Uterus (tissue), 4 donors: ENCODE measurements around the gene KIAA0825. TPM values are rescaled to one million over a fixed set of nuclear protein-coding genes. Genes with fewer than 3 reads are reported as not detected.

ENCODE experiments used
- DNase-seq, 2 donors: peaks; one replicate each; pipeline ENCODE4 v3.0.0-alpha.2; 2019 to 2020
- H3K27ac ChIP-seq, 2 donors: fragments of 200-600 bp; sonication (generic); 1 replicate in 1 of 2; 2 replicates in 1 of 2; pipeline ENCODE4 v1.5.1; 2016 to 2018
- H3K27me3 ChIP-seq, 2 donors: fragments of 200-600 bp; sonication (generic); one replicate each; pipeline ENCODE4 v1.5.1; 2018 to 2019; ENCODE audit warnings: control low read depth in 1 of 2
- H3K36me3 ChIP-seq, 2 donors: fragments of 200-600 bp; sonication (generic); one replicate each; pipeline ENCODE4 v1.5.1; 2019; ENCODE audit warnings: control low read depth in 1 of 2
- H3K4me1 ChIP-seq, 2 donors: fragments of 200-600 bp; sonication (generic); one replicate each; pipeline ENCODE4 v1.5.1; 2018 to 2019; ENCODE audit warnings: control low read depth in 1 of 2
- H3K4me3 ChIP-seq, 2 donors: fragments of 200-600 bp; sonication (generic); 1 replicate in 1 of 2; 2 replicates in 1 of 2; pipeline ENCODE4 v1.5.1; 2018 to 2019; ENCODE audit warnings: mild to moderate bottlenecking in 1 of 2
- H3K9me3 ChIP-seq, 2 donors: fragments of 200-600 bp; sonication (generic); one replicate each; pipeline ENCODE4 v1.5.1; 2019; ENCODE audit warnings: control low read depth in 1 of 2
- CTCF ChIP-seq, 4 experiments: fragments of 200-600 bp in 2 of 4; fragments of 450-650 bp in 2 of 4; sonication (generic) in 2 of 4; IDR thresholded peaks; one replicate each; pipeline ENCODE4 v1.5.1; 2016 to 2019; ENCODE audit warnings: antibody characterized with exemption in 4 of 4, mild to moderate bottlenecking in 2 of 4, moderate library complexity in 1 of 4
- POLR2A ChIP-seq, 2 donors: fragments of 450-650 bp; IDR thresholded peaks; one replicate each; pipeline ENCODE4 v1.6.1; 2016; ENCODE audit warnings: antibody characterized with exemption in 2 of 2, mild to moderate bottlenecking in 1 of 2, moderate library complexity in 1 of 2
- intact Hi-C: fragments of 100-400 bp; cut with DNase I; formaldehyde crosslinking; loops from one replicate; pipeline ENCODE4 v1.15.1; 2023; ENCODE audit warnings: low total_unique reads
- total RNA-seq, 4 donors: library from RNA; depleted of rRNA in 3 of 4; stranded (reverse); fragments of >200 nt in 3 of 4; gene quantifications; one replicate each; pipeline versions ENCODE4 v1.1.0 to v1.2.4, GENCODE V29; 2014 to 2023
- donor health status: DM: yes; HTN: yes; CAD: no.

The KIAA0825 gene
- total RNA-seq, 4 donors from 2014 or later, result 1.5 to 34.6 (median 4.5) TPM

- intact Hi-C loops, result no loop called here
- no peaks in the 10 kb centered on the region for H3K27me3 ChIP-seq
- no peak for DNase-seq
Measured at GRCh38 chr5:94485067-94485466, 133.3 kb downstream of the KIAA0825 start.

GRCh38 chr5:94481059-94481458 lies 137.3 kb downstream of the KIAA0825 start:
- H3K4me3 ChIP-seq, result no peak overlapping the region
- no peak for DNase-seq
- peaks cover 0 to 3% of the 10 kb centered on the region in 2 donors for H3K36me3 ChIP-seq
- no peak overlapping the region for H3K27ac ChIP-seq
- H3K27me3 ChIP-seq, result no peaks in the 10 kb centered on the region
- intact Hi-C loops, result no loop called here
- H3K4me1 ChIP-seq, result no peaks in the 10 kb centered on the region
- no peaks in the 10 kb centered on the region for H3K9me3 ChIP-seq
- TF ChIP-seq POLR2A (IDR thresholded peaks at IDR 0.05) (no peak), CTCF (IDR thresholded peaks at IDR 0.05) (no peak)

More at GRCh38 chr5:94485067-94485466, 133.3 kb downstream of the KIAA0825 start:
- Histone ChIP-seq H3K4me1 (no peaks in the 10 kb centered on the region), H3K27ac (no peak overlapping the region), H3K9me3 (no peaks in the 10 kb centered on the region), H3K4me3 (no peak overlapping the region), H3K36me3 (peaks cover 0 to 3% of the 10 kb centered on the region in 2 donors)
- TF ChIP-seq POLR2A (IDR thresholded peaks at IDR 0.05), result no peak
- TF ChIP-seq CTCF (IDR thresholded peaks at IDR 0.05), result no peak

GRCh38 chr5:94480486-94480885 lies 137.9 kb downstream of the KIAA0825 start:
- Histone ChIP-seq H3K27me3 (no peaks in the 10 kb centered on the region), H3K27ac (no peak overlapping the region), H3K4me3 (no peak overlapping the region), H3K9me3 (no peaks in the 10 kb centered on the region), H3K4me1 (no peaks in the 10 kb centered on the region), H3K36me3 (peaks cover 0 to 3% of the 10 kb centered on the region in 2 donors)
- intact Hi-C loops, result no loop called here
- DNase-seq, result no peak
- TF ChIP-seq CTCF (IDR thresholded peaks at IDR 0.05) (no peak), POLR2A (IDR thresholded peaks at IDR 0.05) (no peak)

- Histone ChIP-seq H3K9me3 (no peaks in the 10 kb centered on the region), H3K4me1 (no peaks in the 10 kb centered on the region), H3K27me3 (no peaks in the 10 kb centered on the region), H3K4me3 (no peak overlapping the region), H3K27ac (no peak overlapping the region), H3K36me3 (no peaks in the 10 kb centered on the region)
- intact Hi-C loops, result no loop called here
- no peak for DNase-seq
- no peak for TF ChIP-seq POLR2A (IDR thresholded peaks at IDR 0.05)
- TF ChIP-seq CTCF (IDR thresholded peaks at IDR 0.05), result no peak
Measured at GRCh38 chr5:94473936-94474335, 144.5 kb downstream of the KIAA0825 start.

GRCh38 chr5:94471521-94471920 lies 146.9 kb downstream of the KIAA0825 start:
- no peak for DNase-seq
- Histone ChIP-seq H3K4me3 (no peak overlapping the region), H3K9me3 (no peaks in the 10 kb centered on the region), H3K27ac (no peak overlapping the region), H3K27me3 (no peaks in the 10 kb centered on the region), H3K36me3 (no peaks in the 10 kb centered on the region), H3K4me1 (no peaks in the 10 kb centered on the region)
- no peak for TF ChIP-seq CTCF (IDR thresholded peaks at IDR 0.05)
- no peak for TF ChIP-seq POLR2A (IDR thresholded peaks at IDR 0.05)
- intact Hi-C loops, result no loop called here
